K562 (cell line): ENCODE results near the gene BCAS1.

Experiments
- ARID1B ChIP-seq: fragments of 450-650 bp; IDR thresholded peaks from 2 replicates; pipeline ENCODE4 v1.6.1; 2016; ENCODE audit warnings: antibody characterized with exemption, mild to moderate bottlenecking, inconsistent platforms
- CCAR2 ChIP-seq: fragments of 200-400 bp; formaldehyde crosslinking; IDR thresholded peaks from 2 replicates; pipeline ENCODE4 v1.6.1; 2017; ENCODE audit warnings: mild to moderate bottlenecking, low read depth, low read length
- KDM4B ChIP-seq, 2 experiments: fragments of 450-650 bp in 1 of 2; sonication (generic) in 1 of 2; IDR thresholded peaks; 2 replicates each; pipeline ENCODE4 v1.6.1; 2016 to 2017; ENCODE audit warnings: borderline replicate concordance in 2 of 2, antibody characterized with exemption in 1 of 2, low read depth in 1 of 2, mild to moderate bottlenecking in 1 of 2
- ZNF239 ChIP-seq: fragments of 250-450 bp; sonication (Bioruptor Pico); IDR thresholded peaks from 2 replicates; pipeline ENCODE4 v1.4.0; 2020; ENCODE audit warnings: mild to moderate bottlenecking
- TF ChIP-seq, protein P1 (sequence below), 2 experiments: fragments of 450-650 bp in 1 of 2; sonication (generic) in 1 of 2; formaldehyde crosslinking in 1 of 2; IDR thresholded peaks; 2 replicates each; pipeline versions ENCODE4 v1.7.1 to v1.9.0; 2016 to 2022; ENCODE audit warnings: inconsistent platforms in 1 of 2, mild to moderate bottlenecking in 1 of 2, missing genetic modification reagents in 1 of 2

DNA sequence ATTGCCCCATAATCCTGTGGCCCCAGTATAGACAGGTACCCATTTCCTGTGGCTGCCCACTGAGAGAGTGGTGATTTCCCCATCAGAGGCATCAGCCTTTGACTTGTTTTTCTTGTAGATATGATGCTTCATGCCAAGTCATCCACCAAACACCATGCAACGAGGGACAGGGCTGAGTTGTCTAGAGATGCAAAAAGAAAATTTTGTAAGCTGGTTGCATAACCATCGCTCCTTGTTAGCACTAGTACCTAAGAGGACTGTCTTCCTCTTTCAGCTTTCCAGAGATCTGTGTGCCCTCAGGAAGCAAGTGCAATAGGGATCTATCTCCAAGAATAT is 166.8 kb downstream of the BCAS1 start:
- TF ChIP-seq, protein P1, sequence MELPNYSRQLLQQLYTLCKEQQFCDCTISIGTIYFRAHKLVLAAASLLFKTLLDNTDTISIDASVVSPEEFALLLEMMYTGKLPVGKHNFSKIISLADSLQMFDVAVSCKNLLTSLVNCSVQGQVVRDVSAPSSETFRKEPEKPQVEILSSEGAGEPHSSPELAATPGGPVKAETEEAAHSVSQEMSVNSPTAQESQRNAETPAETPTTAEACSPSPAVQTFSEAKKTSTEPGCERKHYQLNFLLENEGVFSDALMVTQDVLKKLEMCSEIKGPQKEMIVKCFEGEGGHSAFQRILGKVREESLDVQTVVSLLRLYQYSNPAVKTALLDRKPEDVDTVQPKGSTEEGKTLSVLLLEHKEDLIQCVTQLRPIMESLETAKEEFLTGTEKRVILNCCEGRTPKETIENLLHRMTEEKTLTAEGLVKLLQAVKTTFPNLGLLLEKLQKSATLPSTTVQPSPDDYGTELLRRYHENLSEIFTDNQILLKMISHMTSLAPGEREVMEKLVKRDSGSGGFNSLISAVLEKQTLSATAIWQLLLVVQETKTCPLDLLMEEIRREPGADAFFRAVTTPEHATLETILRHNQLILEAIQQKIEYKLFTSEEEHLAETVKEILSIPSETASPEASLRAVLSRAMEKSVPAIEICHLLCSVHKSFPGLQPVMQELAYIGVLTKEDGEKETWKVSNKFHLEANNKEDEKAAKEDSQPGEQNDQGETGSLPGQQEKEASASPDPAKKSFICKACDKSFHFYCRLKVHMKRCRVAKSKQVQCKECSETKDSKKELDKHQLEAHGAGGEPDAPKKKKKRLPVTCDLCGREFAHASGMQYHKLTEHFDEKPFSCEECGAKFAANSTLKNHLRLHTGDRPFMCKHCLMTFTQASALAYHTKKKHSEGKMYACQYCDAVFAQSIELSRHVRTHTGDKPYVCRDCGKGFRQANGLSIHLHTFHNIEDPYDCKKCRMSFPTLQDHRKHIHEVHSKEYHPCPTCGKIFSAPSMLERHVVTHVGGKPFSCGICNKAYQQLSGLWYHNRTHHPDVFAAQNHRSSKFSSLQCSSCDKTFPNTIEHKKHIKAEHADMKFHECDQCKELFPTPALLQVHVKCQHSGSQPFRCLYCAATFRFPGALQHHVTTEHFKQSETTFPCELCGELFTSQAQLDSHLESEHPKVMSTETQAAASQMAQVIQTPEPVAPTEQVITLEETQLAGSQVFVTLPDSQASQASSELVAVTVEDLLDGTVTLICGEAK (IDR thresholded peaks at IDR 0.05) = no peak
- TF ChIP-seq, protein P1 (CRISPR knock-in tag; IDR thresholded peaks at IDR 0.05) = no peak
- TF ChIP-seq KDM4B (IDR thresholded peaks at IDR 0.05; ENCODE audit: borderline replicate concordance in 2 of 2, low read depth in 1 of 2) (no peak), ZNF239 (CRISPR knock-in tag) (no peak), CCAR2 (no peak), ARID1B (no peak)
